Breast epithelium (tissue), 4 donors: ENCODE measurements around the gene CASP5. TPM values are rescaled to one million over a fixed set of nuclear protein-coding genes. Genes with fewer than 3 reads are reported as not detected.

Experiments used
- DNase-seq, 2 donors: peaks; one replicate each; pipeline ENCODE4 v3.0.0-alpha.2; 2019; ENCODE audit warnings: low spot score in 2 of 2
- H3K27ac ChIP-seq, 2 donors: fragments of 200-600 bp; sonication (generic) in 1 of 2; one replicate each; pipeline ENCODE4 v1.5.1; 2016 to 2019; ENCODE audit warnings: mild to moderate bottlenecking in 1 of 2
- H3K27me3 ChIP-seq, 2 donors: fragments of 200-600 bp; sonication (generic) in 1 of 2; one replicate each; pipeline versions ENCODE4 v1.5.1 to v1.6.0; 2017 to 2019; ENCODE audit warnings: control low read depth in 1 of 2, mild to moderate bottlenecking in 1 of 2
- H3K36me3 ChIP-seq: fragments of 200-600 bp; one replicate; pipeline ENCODE4 v1.5.1; 2019
- H3K4me1 ChIP-seq, 2 donors: fragments of 200-600 bp; sonication (generic); one replicate each; pipeline ENCODE4 v1.5.1; 2016 to 2019; ENCODE audit warnings: control low read depth in 1 of 2
- H3K4me3 ChIP-seq, 3 donors: fragments of 200-600 bp; sonication (generic); 1 replicate in 2 of 3; 2 replicates in 1 of 3; pipeline ENCODE4 v1.5.1; 2016 to 2019; ENCODE audit warnings: mild to moderate bottlenecking in 3 of 3, moderate library complexity in 2 of 3
- H3K9me3 ChIP-seq, 2 donors: fragments of 200-600 bp; sonication (generic) in 1 of 2; one replicate each; pipeline ENCODE4 v1.5.1; 2016 to 2019; ENCODE audit warnings: control low read depth in 1 of 2
- POLR2A ChIP-seq: fragments of 450-650 bp; IDR thresholded peaks from one replicate; pipeline ENCODE4 v1.6.1; 2016; ENCODE audit warnings: antibody characterized with exemption, mild to moderate bottlenecking, moderate library complexity
- POLR2AphosphoS5 ChIP-seq, 3 donors: sonication (generic); formaldehyde crosslinking; IDR thresholded peaks; one replicate each; pipeline ENCODE4 v1.6.1; 2017; ENCODE audit warnings: antibody characterized with exemption in 3 of 3
- intact Hi-C: fragments of 100-400 bp; cut with DNase I; formaldehyde crosslinking; loops from one replicate; pipeline ENCODE4 v1.15.1; 2023; ENCODE audit warnings: low total_unique reads
- total RNA-seq, 3 donors: library from RNA; depleted of rRNA; stranded (reverse); fragments of >200 nt; gene quantifications; one replicate each; pipeline ENCODE4 v1.1.0, GENCODE V29; 2016
- TF ChIP-seq, protein P1 (sequence below), 3 donors: fragments of 450-650 bp; IDR thresholded peaks; one replicate each; pipeline ENCODE4 v1.5.1; 2016 to 2017; ENCODE audit warnings: antibody characterized with exemption in 3 of 3, mild to moderate bottlenecking in 3 of 3, moderate library complexity in 3 of 3

The CASP5 gene
- total RNA-seq, 3 donors from 2014 or later, result 1.3 TPM; not detected in 2

DNA sequence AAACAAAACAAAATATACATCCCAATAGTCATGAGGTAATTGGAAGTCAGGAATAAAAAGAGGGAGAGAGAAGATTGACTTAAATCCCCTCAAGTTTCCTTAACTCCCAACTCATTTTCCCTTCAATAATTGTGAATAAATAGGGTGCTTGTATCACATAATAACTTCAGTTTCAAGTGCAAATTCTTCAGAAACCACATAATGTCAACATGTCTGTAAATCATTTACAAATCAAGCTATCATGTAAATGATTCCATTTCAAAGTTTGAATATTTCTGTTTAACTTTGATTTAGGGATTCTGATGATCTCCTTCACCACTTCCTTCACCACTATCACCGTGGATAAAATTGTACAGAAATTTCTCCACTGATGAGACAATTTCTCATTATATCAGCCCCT is 23.2 kb downstream of the CASP5 start:
- no peaks in the 10 kb centered on the region for H3K36me3 ChIP-seq
- no peaks in the 10 kb centered on the region for H3K27me3 ChIP-seq
- no peaks in the 10 kb centered on the region for H3K4me1 ChIP-seq
- intact Hi-C loops, result no loop called here
- no peak for DNase-seq
- no peaks in the 10 kb centered on the region for H3K9me3 ChIP-seq
- no peak overlapping the region for H3K27ac ChIP-seq
- TF ChIP-seq, protein P1, sequence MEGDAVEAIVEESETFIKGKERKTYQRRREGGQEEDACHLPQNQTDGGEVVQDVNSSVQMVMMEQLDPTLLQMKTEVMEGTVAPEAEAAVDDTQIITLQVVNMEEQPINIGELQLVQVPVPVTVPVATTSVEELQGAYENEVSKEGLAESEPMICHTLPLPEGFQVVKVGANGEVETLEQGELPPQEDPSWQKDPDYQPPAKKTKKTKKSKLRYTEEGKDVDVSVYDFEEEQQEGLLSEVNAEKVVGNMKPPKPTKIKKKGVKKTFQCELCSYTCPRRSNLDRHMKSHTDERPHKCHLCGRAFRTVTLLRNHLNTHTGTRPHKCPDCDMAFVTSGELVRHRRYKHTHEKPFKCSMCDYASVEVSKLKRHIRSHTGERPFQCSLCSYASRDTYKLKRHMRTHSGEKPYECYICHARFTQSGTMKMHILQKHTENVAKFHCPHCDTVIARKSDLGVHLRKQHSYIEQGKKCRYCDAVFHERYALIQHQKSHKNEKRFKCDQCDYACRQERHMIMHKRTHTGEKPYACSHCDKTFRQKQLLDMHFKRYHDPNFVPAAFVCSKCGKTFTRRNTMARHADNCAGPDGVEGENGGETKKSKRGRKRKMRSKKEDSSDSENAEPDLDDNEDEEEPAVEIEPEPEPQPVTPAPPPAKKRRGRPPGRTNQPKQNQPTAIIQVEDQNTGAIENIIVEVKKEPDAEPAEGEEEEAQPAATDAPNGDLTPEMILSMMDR (IDR thresholded peaks at IDR 0.05), result no peak
- TF ChIP-seq POLR2A (no peak), POLR2AphosphoS5 (IDR thresholded peaks at IDR 0.05) (no peak)
- no peak overlapping the region for H3K4me3 ChIP-seq

DNA sequence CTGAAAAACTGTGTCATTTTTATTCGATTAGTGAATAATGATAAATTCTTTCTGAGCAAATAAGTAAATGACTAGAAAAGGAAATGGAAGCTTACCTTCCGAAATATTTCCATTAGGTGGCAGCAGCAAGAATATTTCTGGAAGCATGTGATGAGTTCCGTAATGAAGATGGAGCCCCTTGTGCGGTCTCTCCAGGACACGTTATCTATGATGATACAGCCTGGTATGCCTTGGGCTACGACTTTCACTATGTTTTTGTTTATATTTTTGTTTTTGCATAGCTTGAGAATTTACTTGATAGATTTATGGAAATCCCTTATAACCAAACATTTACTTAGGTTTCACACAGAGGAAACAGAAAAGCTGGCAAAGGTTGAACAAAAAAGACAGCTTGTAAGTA is 25.7 kb downstream of the CASP5 start:
- intact Hi-C loops, result no loop called here
- no peak for DNase-seq
- H3K27ac ChIP-seq, result no peak overlapping the region
- TF ChIP-seq POLR2AphosphoS5 (IDR thresholded peaks at IDR 0.05), result no peak
- no peak for TF ChIP-seq POLR2A
- TF ChIP-seq, protein P1 (IDR thresholded peaks at IDR 0.05), result no peak
- no peaks in the 10 kb centered on the region for H3K4me1 ChIP-seq
- no peaks in the 10 kb centered on the region for H3K36me3 ChIP-seq
- H3K9me3 ChIP-seq, result no peaks in the 10 kb centered on the region
- H3K4me3 ChIP-seq, result no peak overlapping the region
- H3K27me3 ChIP-seq, result no peaks in the 10 kb centered on the region

DNA sequence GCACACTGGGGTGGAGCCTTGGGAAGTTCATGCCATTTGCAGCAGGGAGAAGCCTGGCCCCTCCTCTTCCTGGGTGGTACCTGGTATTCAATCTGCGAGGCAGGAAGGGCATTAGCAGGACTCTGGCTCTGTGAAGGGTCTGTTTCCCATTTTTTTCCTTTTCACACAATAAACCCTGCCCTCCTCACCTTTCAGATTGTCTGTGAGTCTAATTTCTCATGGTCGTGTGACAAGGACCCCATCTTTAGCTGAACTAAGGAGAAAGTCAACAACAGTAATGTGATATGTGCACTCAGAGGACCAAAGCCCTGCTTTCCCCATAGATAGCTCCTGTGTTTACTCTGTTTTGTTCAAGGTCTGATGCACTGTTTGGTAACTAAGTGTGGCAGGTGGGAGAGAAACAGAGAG is 28.0 kb downstream of the CASP5 start:
- no peak for DNase-seq
- no peak for TF ChIP-seq POLR2AphosphoS5 (IDR thresholded peaks at IDR 0.05)
- TF ChIP-seq, protein P1 (IDR thresholded peaks at IDR 0.05), result no peak
- no peak for TF ChIP-seq POLR2A
- H3K36me3 ChIP-seq, result no peaks in the 10 kb centered on the region
- H3K4me3 ChIP-seq, result no peak overlapping the region
- H3K4me1 ChIP-seq, result no peaks in the 10 kb centered on the region
- H3K9me3 ChIP-seq, result no peaks in the 10 kb centered on the region
- H3K27ac ChIP-seq, result no peak overlapping the region
- intact Hi-C loops, result no loop called here
- H3K27me3 ChIP-seq, result no peaks in the 10 kb centered on the region

DNA sequence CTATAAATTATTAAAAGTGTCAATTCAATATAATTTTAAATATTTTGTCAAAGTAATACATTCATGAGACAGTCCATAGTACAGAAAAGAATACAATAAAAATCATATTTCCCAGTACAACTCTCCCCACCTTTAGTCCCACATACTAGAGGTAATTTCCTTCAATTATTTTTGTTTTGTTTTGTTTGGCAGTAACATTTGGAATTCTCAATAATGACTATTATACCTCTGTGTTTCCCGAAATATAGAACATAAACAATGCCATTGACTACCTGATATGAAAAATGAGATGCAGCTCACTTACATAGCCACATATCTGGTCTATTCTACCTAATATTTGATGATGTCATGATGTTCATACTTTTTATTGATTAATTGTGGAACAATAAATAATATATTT is 30.2 kb downstream of the CASP5 start:
- Histone ChIP-seq H3K36me3 (no peaks in the 10 kb centered on the region), H3K4me3 (no peak overlapping the region), H3K27me3 (no peaks in the 10 kb centered on the region), H3K9me3 (peaks cover 0 to 8% of the 10 kb centered on the region in 2 donors), H3K27ac (no peak overlapping the region), H3K4me1 (no peaks in the 10 kb centered on the region)
- no peak for DNase-seq
- TF ChIP-seq, protein P1 (IDR thresholded peaks at IDR 0.05), result no peak
- intact Hi-C loops, result no loop called here

DNA sequence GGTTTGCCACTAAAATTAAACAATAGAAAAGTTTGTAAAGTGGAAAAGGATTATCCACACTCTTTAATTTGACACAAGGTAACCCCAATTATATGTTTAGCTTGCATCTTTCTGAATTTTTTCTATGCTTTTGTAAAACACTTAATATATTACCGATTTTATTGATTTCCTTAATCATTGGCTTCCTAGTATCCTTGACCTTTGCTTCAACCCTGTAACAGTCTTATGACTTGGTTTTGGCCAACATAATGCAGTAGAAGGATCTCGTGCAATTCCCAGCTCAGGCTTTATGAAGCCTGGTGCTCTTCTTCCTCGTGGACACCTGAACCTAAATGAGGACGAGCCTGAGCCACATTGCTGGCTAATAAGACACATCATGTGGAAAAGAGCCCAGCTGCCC is 31.0 kb downstream of the CASP5 start:
- intact Hi-C loops, result no loop called here
- Histone ChIP-seq H3K27ac (peak overlapping the region in 1 of 2 donors; percentile 48), H3K36me3 (no peaks in the 10 kb centered on the region), H3K27me3 (no peaks in the 10 kb centered on the region), H3K4me3 (no peak overlapping the region), H3K9me3 (peaks cover 0 to 11% of the 10 kb centered on the region in 2 donors), H3K4me1 (no peaks in the 10 kb centered on the region)
- no peak for DNase-seq
- no peak for TF ChIP-seq POLR2AphosphoS5 (IDR thresholded peaks at IDR 0.05)
- no peak for TF ChIP-seq POLR2A
- TF ChIP-seq, protein P1 (IDR thresholded peaks at IDR 0.05), result no peak
